IMR-90 (cell line): ENCODE results near the gene SLC4A2. TPM values are rescaled to one million over a fixed set of nuclear protein-coding genes. Genes with fewer than 3 reads are reported as not detected.

ENCODE experiments used
- ATAC-seq: fragments of 200-7000 bp; cut with Tn5 transposase; 2 replicates; pipeline ENCODE4 v1.9.1; 2020; ENCODE audit warnings: low read depth, mild to moderate bottlenecking, moderate library complexity
- BruUV-seq: library from RNA; stranded (reverse); fragments of 400-500 nt; replicated peaks from 2 replicates; lab custom pipeline; 2021; lab: Mats Ljungman, UMichigan
- CTCF ChIA-PET: fragments of 300-600 bp; formaldehyde crosslinking; extraction: SDS; loops from one replicate; lab custom pipeline; 2021; ENCODE audit warnings: antibody characterized with exemption; lab: Yijun Ruan, JAX
- POLR2A ChIA-PET: fragments of 300-600 bp; sonication (Branson Sonifier 250); formaldehyde crosslinking; loops from one replicate; lab custom pipeline; 2022; ENCODE audit warnings: antibody characterized with exemption; ENCODE audit not compliant: unreplicated experiment; lab: Charles Lee
- DNase-seq: peaks from one replicate; pipeline ENCODE4 v3.0.0; 2013
- H2AFZ ChIP-seq: replicated peaks from 2 replicates; pipeline ENCODE3; 2013; ENCODE audit warnings: low read length, mild to moderate bottlenecking; ENCODE audit not compliant: poor library complexity
- H2AK5ac ChIP-seq: 2 replicates; pipeline ENCODE4 v1.6.1; 2013; ENCODE audit warnings: low read depth, low read length, inconsistent platforms
- H2AK9ac ChIP-seq: replicated peaks from 2 replicates; pipeline ENCODE3; 2013; ENCODE audit warnings: mild to moderate bottlenecking, low read depth, low read length, moderate library complexity; ENCODE audit not compliant: poor library complexity
- H2BK120ac ChIP-seq: 2 replicates; pipeline ENCODE4 v1.6.1; 2013; ENCODE audit warnings: low read depth, low read length, inconsistent platforms
- H2BK15ac ChIP-seq: 3 replicates; pipeline ENCODE4 v1.6.1; 2013; ENCODE audit warnings: low read depth, low read length, inconsistent platforms
- H2BK20ac ChIP-seq: 2 replicates; pipeline ENCODE4 v1.6.1; 2013; ENCODE audit warnings: low read depth, mild to moderate bottlenecking, inconsistent platforms, low read length, moderate library complexity
- H2BK5ac ChIP-seq: 2 replicates; pipeline ENCODE4 v1.6.1; 2013; ENCODE audit warnings: mild to moderate bottlenecking, low read depth, low read length, inconsistent platforms; ENCODE audit not compliant: poor library complexity, severe bottlenecking
- H3K14ac ChIP-seq: replicated peaks from 2 replicates; pipeline ENCODE4 v1.6.1; 2013; ENCODE audit warnings: low read depth, low read length, inconsistent platforms
- H3K18ac ChIP-seq: 2 replicates; pipeline ENCODE4 v1.6.1; 2013; ENCODE audit warnings: low read depth, low read length, control low read depth
- H3K23ac ChIP-seq: 2 replicates; pipeline ENCODE4 v1.6.1; 2013; ENCODE audit warnings: low read depth, low read length, inconsistent platforms
- H3K27ac ChIP-seq: 2 replicates; pipeline ENCODE4 v1.5.1; 2013; ENCODE audit warnings: mild to moderate bottlenecking, control low read depth, low read length; ENCODE audit not compliant: insufficient read depth
- H3K27me3 ChIP-seq: 2 replicates; pipeline ENCODE4 v1.6.1; 2013; ENCODE audit warnings: low read length; ENCODE audit not compliant: control insufficient read depth, insufficient read depth
- H3K36me3 ChIP-seq: 2 replicates; pipeline ENCODE4 v1.6.1; 2013; ENCODE audit warnings: low read length, mixed read lengths; ENCODE audit not compliant: control insufficient read depth, insufficient read depth
- H3K4ac ChIP-seq: 2 replicates; pipeline ENCODE4 v1.6.1; 2013; ENCODE audit warnings: low read depth, low read length, inconsistent platforms
- H3K4me1 ChIP-seq: 2 replicates; pipeline ENCODE4 v1.6.1; 2013; ENCODE audit warnings: low read length, mixed read lengths; ENCODE audit not compliant: control insufficient read depth, insufficient read depth
- H3K4me2 ChIP-seq: 2 replicates; pipeline ENCODE4 v1.6.1; 2013; ENCODE audit warnings: low read depth, mild to moderate bottlenecking, control low read depth, low read length, moderate library complexity
- H3K4me3 ChIP-seq: 2 replicates; pipeline ENCODE4 v1.5.1; 2013; ENCODE audit warnings: low read depth, mild to moderate bottlenecking, control low read depth, low read length, moderate library complexity; ENCODE audit not compliant: insufficient read depth
- H3K56ac ChIP-seq: 2 replicates; pipeline ENCODE4 v1.6.1; 2013; ENCODE audit warnings: low read length, inconsistent platforms; ENCODE audit not compliant: insufficient read depth; ENCODE audit errors: extremely low read depth
- H3K79me1 ChIP-seq, 2 experiments: 2 replicates each; pipeline ENCODE4 v1.6.1; 2013; ENCODE audit warnings: low read length in 2 of 2, inconsistent platforms in 1 of 2, low read depth in 1 of 2
- H3K9ac ChIP-seq: 2 replicates; pipeline ENCODE4 v1.6.1; 2013; ENCODE audit warnings: low read depth, low read length, control low read depth
- H3K9me1 ChIP-seq: 2 replicates; pipeline ENCODE4 v1.6.1; 2013; ENCODE audit warnings: low read length, inconsistent platforms; ENCODE audit not compliant: insufficient read depth
- H3K9me3 ChIP-seq: 2 replicates; pipeline ENCODE4 v1.6.1; 2013; ENCODE audit warnings: low read length; ENCODE audit not compliant: control insufficient read depth, insufficient read depth
- H4K20me1 ChIP-seq: 2 replicates; pipeline ENCODE4 v1.6.1; 2013; ENCODE audit warnings: low read length, inconsistent platforms; ENCODE audit not compliant: insufficient read depth
- H4K5ac ChIP-seq: 2 replicates; pipeline ENCODE4 v1.6.1; 2013; ENCODE audit warnings: mild to moderate bottlenecking, low read depth, low read length, control low read depth
- H4K8ac ChIP-seq, 2 experiments: 2 replicates each; pipeline ENCODE4 v1.6.1; 2013; ENCODE audit warnings: low read depth in 2 of 2, low read length in 2 of 2, control low read depth in 1 of 2, inconsistent platforms in 1 of 2
- H4K91ac ChIP-seq: 2 replicates; pipeline ENCODE4 v1.6.1; 2013; ENCODE audit warnings: low read depth, low read length, inconsistent platforms; ENCODE audit not compliant: insufficient read depth
- BHLHE40 ChIP-seq: fragments of 150-350 bp; IDR thresholded peaks from 2 replicates; pipeline ENCODE4 v1.6.1; 2016; ENCODE audit warnings: mild to moderate bottlenecking, low read depth, low read length
- CEBPB ChIP-seq: IDR thresholded peaks from 2 replicates; pipeline ENCODE4 v1.6.1; 2012; ENCODE audit warnings: low read depth, low read length, improper control_type of control experiment
- CHD1 ChIP-seq: IDR thresholded peaks from 2 replicates; pipeline ENCODE4 v1.6.1; 2012; ENCODE audit warnings: low read depth, low read length, improper control_type of control experiment
- CTCF ChIP-seq: conservative IDR thresholded peaks from 2 replicates; pipeline ENCODE4 v1.5.1; 2012; ENCODE audit warnings: mild to moderate bottlenecking, low read depth, low read length, improper control_type of control experiment
- ELK1 ChIP-seq: fragments of 150-350 bp; IDR thresholded peaks from 2 replicates; pipeline ENCODE4 v1.6.1; 2016; ENCODE audit warnings: low read depth, mild to moderate bottlenecking, low read length, moderate library complexity, borderline replicate concordance
- FOS ChIP-seq: fragments of 150-350 bp; IDR thresholded peaks from 2 replicates; pipeline ENCODE4 v1.6.1; 2016; ENCODE audit warnings: low read depth, low read length
- MAFK ChIP-seq: IDR thresholded peaks from 2 replicates; pipeline ENCODE4 v1.6.1; 2012; ENCODE audit warnings: low read depth, low read length, improper control_type of control experiment
- MAZ ChIP-seq: IDR thresholded peaks from 2 replicates; pipeline ENCODE4 v1.6.1; 2012; ENCODE audit warnings: low read depth, mild to moderate bottlenecking, low read length, improper control_type of control experiment, moderate library complexity, borderline replicate concordance
- MXI1 ChIP-seq: IDR thresholded peaks from 2 replicates; pipeline ENCODE4 v1.6.1; 2012; ENCODE audit warnings: low read depth, mild to moderate bottlenecking, low read length, moderate library complexity, borderline replicate concordance
- NFE2L2 ChIP-seq: fragments of 150-350 bp; IDR thresholded peaks from 2 replicates; pipeline ENCODE4 v1.6.1; 2016; ENCODE audit warnings: low read depth, mild to moderate bottlenecking, low read length
- POLR2A ChIP-seq: IDR thresholded peaks from 2 replicates; pipeline ENCODE4 v1.6.1; 2012; ENCODE audit warnings: mild to moderate bottlenecking, low read depth, low read length
- RAD21 ChIP-seq: IDR thresholded peaks from 2 replicates; pipeline ENCODE4 v1.6.1; 2012; ENCODE audit warnings: low read length, improper control_type of control experiment
- RCOR1 ChIP-seq: IDR thresholded peaks from 2 replicates; pipeline ENCODE4 v1.6.1; 2012; ENCODE audit warnings: mild to moderate bottlenecking, low read length, improper control_type of control experiment; ENCODE audit not compliant: insufficient replicate concordance
- RFX5 ChIP-seq: IDR thresholded peaks from 2 replicates; pipeline ENCODE4 v1.8.0; 2012; ENCODE audit warnings: low read depth, mild to moderate bottlenecking, low read length, moderate library complexity
- SMC3 ChIP-seq: fragments of 150-350 bp; IDR thresholded peaks from 2 replicates; pipeline ENCODE4 v1.6.1; 2016; ENCODE audit warnings: low read depth, mild to moderate bottlenecking, antibody characterized with exemption, low read length, moderate library complexity
- USF2 ChIP-seq: fragments of 150-350 bp; IDR thresholded peaks from 2 replicates; pipeline ENCODE4 v1.6.1; 2017; ENCODE audit warnings: mild to moderate bottlenecking, antibody characterized with exemption, low read length, low read depth
- WGBS, 2 experiments: methylation state at CpG; one replicate each; pipeline versions ENCODE4 v1.1.5 to v1.1.7; 2013; ENCODE audit warnings: missing lambda C conversion rate in 2 of 2; ENCODE audit not compliant: insufficient read length in 1 of 2; ENCODE audit errors: extremely low coverage in 2 of 2; 5-methylcytosine and 5-hydroxymethylcytosine counted together
- dilution Hi-C: fragments of 300-500 bp; cut with HindIII; formaldehyde crosslinking; loops from one replicate; pipeline ENCODE4 v1.14.3; 2018; ENCODE audit warnings: low sequenced_read_pairs; ENCODE audit not compliant: unreplicated experiment
- in situ Hi-C: fragments of 300-500 bp; cut with MboI; formaldehyde crosslinking; loops from 3 replicates; pipeline ENCODE4 v1.14.3; 2019; ENCODE audit warnings: low sequenced_read_pairs, inconsistent platforms, mixed read lengths
- intact Hi-C: fragments of 100-400 bp; cut with micrococcal nuclease; formaldehyde crosslinking; loops from 2 replicates; pipeline ENCODE4 v1.10.0; 2022
- polyA plus RNA-seq, 3 experiments: library from polyadenylated mRNA; depleted of rRNA; stranded (reverse); fragments of >200 nt; gene quantifications; 2 replicates each; pipeline ENCODE4 v1.2.3, GENCODE V29; 2012; ENCODE audit warnings: low replicate concordance in 1 of 3
- total RNA-seq: library from RNA; depleted of rRNA; stranded (reverse); fragments of >200 nt; gene quantifications from 2 replicates; pipeline ENCODE4 v1.2.3, GENCODE V29; 2012

The SLC4A2 gene
- total and polyA plus RNA-seq, 2 of the 4 experiments (the other 2 are of a cell fraction): 29.6 to 91.0 TPM

GRCh38 chr7:151062111-151062398 is 2.7 kb downstream of the SLC4A2 start:
- Histone ChIP-seq H3K4me3 (no peak overlapping the region), H3K56ac (no peak overlapping the region), H3K9me3 (no peaks in the 10 kb centered on the region), H4K8ac (peak overlapping the region in 1 of 2 experiments; percentile 50; a peak in 3 of 4 replicates), H2BK5ac (peak overlapping the region; percentile 8), H2AK9ac (peak overlapping the region; percentile 1), H3K4me2 (peak overlapping the region; percentile 5; the same call in 1 of the 2 replicates), H3K27me3 (no peaks in the 10 kb centered on the region), H2BK15ac (no peak overlapping the region), H4K91ac (no peak overlapping the region; the same call in 1 of the 2 replicates), H4K20me1 (peaks cover 32% of the 10 kb centered on the region), H3K9ac (no peak overlapping the region), H2BK120ac (no peak overlapping the region), H2AFZ (peak overlapping the region; percentile 40), H3K4ac (peak overlapping the region; percentile 89), H3K4me1 (peaks cover 38% of the 10 kb centered on the region), H3K18ac (no peak overlapping the region), H3K23ac (peak overlapping the region; percentile 11; the same call in 1 of the 2 replicates), H3K9me1 (peaks cover 9% of the 10 kb centered on the region; the same call in 1 of the 2 replicates), H3K36me3 (peaks cover 26% of the 10 kb centered on the region), H2BK20ac (peak overlapping the region; percentile 28; the same call in 1 of the 2 replicates), H3K79me1 (peaks cover 25 to 68% of the 10 kb centered on the region in 2 experiments), H2AK5ac (peak overlapping the region; percentile 94), H3K27ac (0 out of 2 replicates have a peak overlapping the region, but pooled peaks have one; percentile 11), H3K14ac (peak overlapping the region; percentile 60; the same call in 1 of the 2 replicates), H4K5ac (no peak overlapping the region)
- dilution Hi-C loops: no loop called here
- no TSS peak for BruUV-seq
- WGBS, 2 experiments: 65% methylated on average over 4 of the region's 11 CpGs; no CpG with 5 or more reads in 1 of the 2 experiments
- ChIA-PET CTCF (no interaction called here), POLR2A (no interaction called here)
- TF ChIP-seq FOS: no peak
- TF ChIP-seq MXI1: no peak
- no peak for TF ChIP-seq BHLHE40
- TF ChIP-seq RFX5: no peak
- no peak for TF ChIP-seq CHD1
- TF ChIP-seq CEBPB: no peak
- no peak for TF ChIP-seq SMC3
- TF ChIP-seq NFE2L2: no peak
- no peak for TF ChIP-seq RAD21
- no peak for TF ChIP-seq ELK1
- TF ChIP-seq USF2: no peak
- no peak for TF ChIP-seq POLR2A
- TF ChIP-seq MAFK: no peak
- no peak for TF ChIP-seq RCOR1
- TF ChIP-seq MAZ: no peak
- TF ChIP-seq CTCF: no peak
- intact Hi-C loops: no loop called here
- in situ Hi-C loops: no loop called here
- no peak for ATAC-seq
- no peak for DNase-seq
